Activated T-cell treated with anti-CD3 and anti-CD28 coated beads, Interleukin-2, amount 50 U/mL, for 4 hours (primary cell): ENCODE measurements around the gene OR10R2. TPM values are rescaled to one million over a fixed set of nuclear protein-coding genes. Genes with fewer than 3 reads are reported as not detected.
"Not testable (repeated sequence)": the region's sequence is repeated elsewhere in the genome, so short reads cannot be mapped to it uniquely, and the experiment has no call there.

Source experiments
- ATAC-seq, 2 donors: fragments of 200-7000 bp; cut with Tn5 transposase; one replicate each; pipeline ENCODE4 v1.10.0; 2021
- DNase-seq: peaks from one replicate; pipeline ENCODE4 v3.0.0-alpha.2; 2020
- H3K27me3 Mint-ChIP-seq: one replicate; pipeline ENCODE4 v1.8.0; 2021; ENCODE audit warnings: low read depth, mixed read lengths
- H3K36me3 Mint-ChIP-seq: one replicate; pipeline ENCODE4 v1.8.0; 2022; ENCODE audit warnings: mixed read lengths; ENCODE audit not compliant: insufficient read depth
- H3K4me1 Mint-ChIP-seq: one replicate; pipeline ENCODE4 v1.8.0; 2021; ENCODE audit warnings: low read depth, mixed read lengths
- H3K4me3 Mint-ChIP-seq: one replicate; pipeline ENCODE4 v1.8.0; 2021; ENCODE audit warnings: mild to moderate bottlenecking, moderate library complexity, mixed read lengths
- H3K9me3 Mint-ChIP-seq: one replicate; pipeline ENCODE4 v1.8.0; 2021; ENCODE audit warnings: mixed read lengths
- total RNA-seq, 3 donors: library from RNA; stranded (reverse); gene quantifications; one replicate each; pipeline ENCODE4 v1.2.1, GENCODE V29; 2021

OR10R2 gene, protein sequence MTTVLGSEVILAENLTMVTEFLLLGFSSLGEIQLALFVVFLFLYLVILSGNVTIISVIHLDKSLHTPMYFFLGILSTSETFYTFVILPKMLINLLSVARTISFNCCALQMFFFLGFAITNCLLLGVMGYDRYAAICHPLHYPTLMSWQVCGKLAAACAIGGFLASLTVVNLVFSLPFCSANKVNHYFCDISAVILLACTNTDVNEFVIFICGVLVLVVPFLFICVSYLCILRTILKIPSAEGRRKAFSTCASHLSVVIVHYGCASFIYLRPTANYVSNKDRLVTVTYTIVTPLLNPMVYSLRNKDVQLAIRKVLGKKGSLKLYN
- not detected for total RNA-seq

DNA sequence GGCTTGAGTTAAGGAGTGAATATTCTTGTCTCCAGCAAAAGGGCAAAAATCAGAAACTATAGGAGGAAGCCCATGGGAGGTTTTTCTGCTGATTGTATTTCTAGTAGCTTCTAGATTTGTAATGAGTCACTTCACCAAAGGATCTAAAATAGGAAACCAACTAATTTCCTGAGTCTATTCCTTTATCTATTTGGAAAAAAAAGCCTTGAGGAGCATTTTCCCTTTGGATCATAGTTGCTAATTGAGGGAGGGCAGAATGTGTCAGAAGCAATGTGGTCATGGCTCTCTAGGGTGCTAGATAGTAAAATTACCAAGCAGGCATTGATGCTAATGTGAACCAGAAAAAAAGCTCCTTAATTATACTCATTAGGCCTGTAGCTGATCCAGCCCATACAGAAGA lies at the start of gene OR10R2:
Gene OR10R2 (plus strand): TSS at position 301 of the 400 bp plus-strand sequence. CDS start 106 bp downstream, outside the sequence.
- no peaks in the 10 kb centered on the region for H3K36me3 Mint-ChIP-seq
- ATAC-seq (no peak), DNase-seq (no peak)
- no peaks in the 10 kb centered on the region for H3K4me1 Mint-ChIP-seq
- no peaks in the 10 kb centered on the region for H3K9me3 Mint-ChIP-seq
- peaks cover 14% of the 10 kb centered on the region for H3K27me3 Mint-ChIP-seq
- no peak within 1 kb of the TSS for H3K4me3 Mint-ChIP-seq

GRCh38 chr1:158425027-158425426 lies 47.0 kb upstream of the OR10R2 start:
- H3K4me3 Mint-ChIP-seq: no peak overlapping the region
- no peaks in the 10 kb centered on the region for H3K9me3 Mint-ChIP-seq
- H3K27me3 Mint-ChIP-seq: peaks cover 9% of the 10 kb centered on the region
- no peaks in the 10 kb centered on the region for H3K4me1 Mint-ChIP-seq
- no peak for DNase-seq
- ATAC-seq: no peak
- no peaks in the 10 kb centered on the region for H3K36me3 Mint-ChIP-seq

DNA sequence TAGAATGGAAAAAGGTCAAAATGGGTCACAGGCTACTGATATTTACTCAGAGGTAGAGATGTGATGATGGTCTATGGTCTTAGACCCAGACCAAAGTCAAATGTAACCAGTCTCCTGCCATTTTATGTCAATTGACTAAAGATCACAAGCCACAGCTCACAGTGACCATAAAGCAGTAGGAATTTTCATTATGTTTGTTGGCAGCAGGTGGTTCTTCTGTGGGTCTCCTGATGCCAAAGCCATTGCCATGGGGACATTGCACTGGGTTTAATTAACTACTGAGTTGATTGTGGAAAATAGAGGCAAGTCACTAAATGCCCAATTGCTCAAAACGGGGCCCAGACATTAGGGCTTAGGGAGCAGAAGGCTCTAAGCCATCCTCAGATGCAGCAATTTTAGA lies 45.9 kb upstream of the OR10R2 start, which contains the start of gene OR10K2:
Gene OR10K2 (minus strand): TSS at position 101 of the 400 bp plus-strand sequence. CDS start 5,371 bp downstream, outside the sequence.
- ATAC-seq (no peak), DNase-seq (no peak)
- H3K36me3 Mint-ChIP-seq: no peaks in the 10 kb centered on the region
- peaks cover 3% of the 10 kb centered on the region for H3K9me3 Mint-ChIP-seq
- H3K4me3 Mint-ChIP-seq: no peak within 1 kb of the TSS
- peaks cover 10% of the 10 kb centered on the region for H3K27me3 Mint-ChIP-seq
- no peaks in the 10 kb centered on the region for H3K4me1 Mint-ChIP-seq

DNA sequence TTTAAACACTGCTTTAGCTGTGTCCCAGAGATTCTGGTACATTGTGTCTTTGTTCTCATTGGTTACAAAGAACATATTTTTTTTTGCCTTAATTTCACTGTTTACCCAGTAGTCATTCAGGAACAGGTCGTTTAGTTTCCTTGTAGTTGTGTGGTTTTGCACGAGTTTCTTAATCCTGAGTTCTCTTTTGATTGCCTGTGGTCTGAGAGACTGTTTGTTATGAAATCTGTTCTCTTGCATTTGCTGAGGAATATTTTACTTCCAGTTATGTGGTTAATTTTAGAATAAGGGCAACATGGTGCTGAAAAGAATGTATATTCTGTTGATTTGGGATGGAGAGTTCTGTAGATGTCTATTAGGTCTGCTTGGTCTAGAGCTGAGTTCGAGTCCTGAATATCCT lies 41.9 kb upstream of the OR10R2 start:
- peaks cover 31% of the 10 kb centered on the region for H3K27me3 Mint-ChIP-seq
- not testable (repeated sequence) for ATAC-seq, H3K4me3 Mint-ChIP-seq, H3K9me3 Mint-ChIP-seq, DNase-seq, H3K4me1 Mint-ChIP-seq, H3K36me3 Mint-ChIP-seq

- Mint-ChIP-seq H3K4me3 (no peak overlapping the region), H3K36me3 (no peaks in the 10 kb centered on the region), H3K4me1 (no peaks in the 10 kb centered on the region), H3K9me3 (peaks cover 9% of the 10 kb centered on the region), H3K27me3 (peaks cover 39% of the 10 kb centered on the region)
- ATAC-seq: no peak
- no peak for DNase-seq
Observed at GRCh38 chr1:158434741-158435140, 37.3 kb upstream of the OR10R2 start.

GRCh38 chr1:158445376-158445775 lies 26.6 kb upstream of the OR10R2 start:
- DNase-seq: no peak
- no peaks in the 10 kb centered on the region for H3K9me3 Mint-ChIP-seq

DNA sequence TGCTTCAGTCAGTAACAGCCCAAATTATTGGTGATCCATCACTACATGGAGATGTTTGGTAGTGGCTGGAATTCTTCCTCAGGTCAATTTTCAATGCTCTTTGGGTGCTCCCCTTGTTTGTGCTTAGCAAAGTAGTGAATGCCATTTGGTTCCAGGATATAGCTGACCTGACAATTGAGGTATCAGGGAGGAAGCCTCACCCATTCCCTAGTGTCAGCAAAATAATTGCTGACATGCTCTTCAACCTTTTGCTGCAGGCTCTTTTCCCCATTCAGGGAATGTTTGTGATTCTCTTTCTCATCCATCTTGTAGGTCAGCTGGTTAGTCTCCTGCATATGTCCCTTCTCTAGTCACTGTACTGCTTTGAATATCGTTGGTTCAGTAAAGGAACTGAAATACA lies 17.5 kb upstream of the OR10R2 start:
- DNase-seq (no peak), ATAC-seq (no peak)
- no peaks in the 10 kb centered on the region for H3K36me3 Mint-ChIP-seq
- peaks cover 34% of the 10 kb centered on the region for H3K27me3 Mint-ChIP-seq
- H3K4me3 Mint-ChIP-seq: no peak overlapping the region
- no peaks in the 10 kb centered on the region for H3K4me1 Mint-ChIP-seq
- H3K9me3 Mint-ChIP-seq: peaks cover 9% of the 10 kb centered on the region

More at GRCh38 chr1:158445376-158445775, 26.6 kb upstream of the OR10R2 start:
- no peak overlapping the region for H3K4me3 Mint-ChIP-seq
- H3K27me3 Mint-ChIP-seq: peaks cover 13% of the 10 kb centered on the region
- no peak for ATAC-seq
- H3K4me1 Mint-ChIP-seq: no peaks in the 10 kb centered on the region
- H3K36me3 Mint-ChIP-seq: no peaks in the 10 kb centered on the region

GRCh38 chr1:158457246-158457645 lies 14.8 kb upstream of the OR10R2 start:
- Mint-ChIP-seq H3K36me3 (no peaks in the 10 kb centered on the region), H3K4me3 (no peak overlapping the region), H3K9me3 (no peaks in the 10 kb centered on the region), H3K4me1 (no peaks in the 10 kb centered on the region), H3K27me3 (peaks cover 26% of the 10 kb centered on the region)
- no peak for ATAC-seq
- no peak for DNase-seq

DNA sequence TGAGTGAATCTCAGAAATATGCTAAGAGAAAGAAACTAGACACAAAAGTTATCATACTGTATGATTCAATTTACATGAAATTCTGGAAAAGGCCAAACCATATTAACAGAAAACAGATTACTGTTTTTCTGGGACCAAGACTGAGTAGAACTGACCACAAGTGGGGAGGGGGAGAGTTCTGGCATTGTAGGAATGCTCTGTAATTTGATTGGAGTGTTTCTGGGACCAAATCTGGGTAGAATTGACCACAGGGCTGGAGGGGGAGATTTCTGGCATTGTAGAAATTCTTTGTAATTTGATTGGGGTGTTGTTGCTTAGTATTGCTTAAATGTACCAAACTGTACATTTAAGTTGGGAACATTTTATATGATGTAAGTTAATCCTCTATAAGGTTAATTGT lies 13.8 kb upstream of the OR10R2 start:
- H3K27me3 Mint-ChIP-seq: peaks cover 26% of the 10 kb centered on the region
- no peak for DNase-seq
- H3K4me1 Mint-ChIP-seq: no peaks in the 10 kb centered on the region
- ATAC-seq: no peak
- no peak overlapping the region for H3K4me3 Mint-ChIP-seq
- H3K36me3 Mint-ChIP-seq: no peaks in the 10 kb centered on the region
- H3K9me3 Mint-ChIP-seq: no peaks in the 10 kb centered on the region

DNA sequence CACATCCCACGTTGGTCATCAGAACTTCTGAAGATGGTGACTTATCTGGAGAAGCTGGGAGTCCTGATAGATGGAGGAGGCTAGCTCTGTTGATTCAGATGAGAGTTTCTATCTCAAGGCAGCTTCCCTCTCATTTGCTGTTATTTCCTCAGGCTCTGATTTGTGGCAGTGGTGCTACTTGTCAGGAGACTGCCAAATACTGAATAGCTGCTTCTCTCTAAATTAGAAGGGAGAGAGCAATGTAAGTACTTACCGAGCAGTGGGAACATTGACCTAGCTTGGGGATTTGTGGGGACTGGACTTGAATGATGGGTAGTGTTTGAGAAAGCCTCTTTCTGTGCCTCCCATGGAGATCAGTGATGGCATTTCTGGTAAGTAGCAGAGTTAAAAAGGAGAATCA lies 10.5 kb upstream of the OR10R2 start, which contains the start of gene OR10K1:
Gene OR10K1 (plus strand): TSS at position 301 of the 400 bp plus-strand sequence. CDS start 3,728 bp downstream, outside the sequence.
- no peaks in the 10 kb centered on the region for H3K36me3 Mint-ChIP-seq

DNA sequence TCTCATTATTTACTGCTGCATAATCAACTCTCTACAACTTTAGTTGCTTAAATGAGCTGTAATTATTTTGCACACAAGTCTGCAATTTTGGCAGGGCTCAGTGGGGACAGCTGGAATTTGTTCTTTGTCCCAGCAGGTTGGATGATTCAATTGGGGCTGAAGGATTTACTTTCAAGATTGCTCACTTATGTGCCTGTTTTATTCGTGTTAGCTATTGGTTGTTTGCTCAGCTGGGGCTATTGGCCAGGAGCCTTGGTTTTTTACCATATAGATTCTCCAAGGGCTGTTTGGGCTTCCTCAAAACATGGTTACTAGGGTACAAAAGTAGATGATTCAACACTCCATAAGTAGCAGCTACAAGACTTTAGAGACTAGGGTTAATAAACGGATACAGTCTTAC lies 13.4 kb downstream of the OR10R2 start:
- DNase-seq: no peak
- Mint-ChIP-seq H3K36me3 (no peaks in the 10 kb centered on the region), H3K9me3 (no peaks in the 10 kb centered on the region), H3K27me3 (peaks cover 22% of the 10 kb centered on the region), H3K4me1 (no peaks in the 10 kb centered on the region), H3K4me3 (no peak overlapping the region)
- no peak for ATAC-seq

More for the DNA sequence above, 10.5 kb upstream of the OR10R2 start, which contains the start of gene OR10K1:
- ATAC-seq: no peak
- H3K9me3 Mint-ChIP-seq: no peaks in the 10 kb centered on the region
- no peak for DNase-seq
- no peaks in the 10 kb centered on the region for H3K4me1 Mint-ChIP-seq
- H3K27me3 Mint-ChIP-seq: peaks cover 14% of the 10 kb centered on the region
- no peak within 1 kb of the TSS for H3K4me3 Mint-ChIP-seq

- Mint-ChIP-seq H3K27me3 (peaks cover 16% of the 10 kb centered on the region), H3K36me3 (no peaks in the 10 kb centered on the region), H3K9me3 (no peaks in the 10 kb centered on the region), H3K4me3 (no peak overlapping the region), H3K4me1 (no peaks in the 10 kb centered on the region)
- DNase-seq: no peak
- no peak for ATAC-seq
Observed at GRCh38 chr1:158491316-158491715, 19.3 kb downstream of the OR10R2 start.

DNA sequence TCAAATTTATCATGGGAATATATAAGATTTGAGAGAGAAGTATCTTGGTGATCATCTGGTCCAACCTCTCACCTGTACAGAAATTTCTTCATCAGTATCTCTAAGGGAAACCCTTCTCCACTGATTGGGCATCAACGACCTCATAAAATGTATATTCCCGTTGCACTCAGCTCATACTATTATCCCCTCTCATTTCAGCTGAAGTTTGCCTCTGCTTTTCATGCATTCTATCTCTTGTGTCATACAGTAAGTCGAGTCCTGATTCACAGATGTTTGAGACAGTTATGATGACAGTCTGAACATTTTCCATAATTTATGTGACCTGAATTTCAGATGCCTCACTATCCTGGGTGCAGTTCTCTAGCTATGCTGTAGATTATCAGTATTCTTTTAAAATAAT lies 21.0 kb downstream of the OR10R2 start:
- no peak for ATAC-seq
- Mint-ChIP-seq H3K27me3 (peaks cover 7% of the 10 kb centered on the region), H3K36me3 (no peaks in the 10 kb centered on the region), H3K9me3 (no peaks in the 10 kb centered on the region), H3K4me3 (no peak overlapping the region), H3K4me1 (no peaks in the 10 kb centered on the region)
- DNase-seq: no peak

DNA sequence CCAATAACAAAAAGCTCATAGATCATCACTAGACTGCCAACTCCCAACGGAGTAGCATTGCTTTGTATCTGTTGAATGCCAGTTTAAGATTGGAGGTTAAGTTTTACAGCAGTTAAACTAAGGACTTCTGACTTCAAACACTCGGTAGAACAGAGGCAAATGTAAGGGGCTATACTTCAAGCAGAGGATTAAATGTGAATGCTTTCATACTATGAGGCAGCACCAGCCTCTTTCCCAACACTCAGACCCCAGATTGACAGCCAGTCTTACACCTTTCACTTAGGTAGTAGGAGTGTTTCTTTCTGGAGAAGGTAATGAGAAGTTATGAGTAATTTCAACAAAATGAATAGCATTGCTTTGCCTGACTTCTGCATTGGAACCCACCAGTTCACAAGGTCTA lies 22.8 kb downstream of the OR10R2 start:
- Mint-ChIP-seq H3K4me3 (no peak overlapping the region), H3K4me1 (no peaks in the 10 kb centered on the region), H3K36me3 (no peaks in the 10 kb centered on the region), H3K27me3 (peaks cover 10% of the 10 kb centered on the region), H3K9me3 (no peaks in the 10 kb centered on the region)
- ATAC-seq (no peak), DNase-seq (no peak)

DNA sequence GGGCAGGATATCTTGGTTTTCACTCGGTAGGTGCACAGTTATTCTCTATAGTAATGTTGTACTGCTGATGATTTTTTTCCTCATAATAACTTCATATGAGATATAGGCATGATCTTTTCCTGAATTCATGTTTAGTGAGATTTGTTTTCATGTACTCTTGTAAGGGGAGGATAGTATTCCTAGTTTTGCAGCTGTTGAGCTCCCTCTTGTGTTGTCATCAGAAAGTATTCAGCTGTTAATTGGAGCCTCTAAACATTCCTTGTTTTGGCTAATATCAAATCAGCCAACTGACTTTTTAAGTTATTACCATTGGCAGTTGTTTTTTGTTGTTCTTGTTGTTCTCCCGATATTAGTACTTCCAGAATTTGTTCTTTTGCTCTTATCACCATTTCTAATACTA lies 24.4 kb downstream of the OR10R2 start:
- Mint-ChIP-seq H3K9me3 (no peaks in the 10 kb centered on the region), H3K27me3 (peaks cover 18% of the 10 kb centered on the region), H3K4me1 (no peaks in the 10 kb centered on the region), H3K36me3 (no peaks in the 10 kb centered on the region), H3K4me3 (no peak overlapping the region)
- DNase-seq: no peak
- ATAC-seq: no peak
